Stimulated activated CD8-positive, alpha-beta memory T cell treated with anti-CD3 and anti-CD28 coated beads, Interleukin-12 subunit alpha, Interleukin-12 subunit beta, amount 100 ng/mL, for 24 hours (primary cell): ENCODE measurements around the gene PACS1.

Experiments used
- DNase-seq: peaks from one replicate; pipeline ENCODE4 v3.0.0-alpha.2; 2020; ENCODE audit errors: extremely low read depth

PACS1 gene

DNA sequence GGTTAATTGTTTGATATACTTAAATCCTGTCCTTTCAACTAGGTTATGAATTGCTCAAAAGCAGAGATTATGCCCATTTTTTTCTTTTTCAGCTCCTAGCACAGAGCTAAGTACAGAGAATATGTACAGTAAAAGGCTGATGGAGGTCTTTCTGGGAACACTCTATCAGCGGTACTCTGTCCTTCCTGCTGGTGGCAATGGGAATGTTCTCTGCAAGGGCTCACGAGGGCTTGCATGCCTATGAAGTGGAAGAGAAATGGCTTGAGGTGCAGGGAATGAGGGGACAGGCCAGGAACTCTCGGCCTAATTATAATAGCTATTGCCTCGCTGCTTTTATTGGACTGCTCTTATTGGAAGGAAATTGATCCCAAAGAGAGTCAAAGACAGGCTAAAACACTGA is 114.7 kb downstream of the PACS1 start:
- no peak for DNase-seq

DNA sequence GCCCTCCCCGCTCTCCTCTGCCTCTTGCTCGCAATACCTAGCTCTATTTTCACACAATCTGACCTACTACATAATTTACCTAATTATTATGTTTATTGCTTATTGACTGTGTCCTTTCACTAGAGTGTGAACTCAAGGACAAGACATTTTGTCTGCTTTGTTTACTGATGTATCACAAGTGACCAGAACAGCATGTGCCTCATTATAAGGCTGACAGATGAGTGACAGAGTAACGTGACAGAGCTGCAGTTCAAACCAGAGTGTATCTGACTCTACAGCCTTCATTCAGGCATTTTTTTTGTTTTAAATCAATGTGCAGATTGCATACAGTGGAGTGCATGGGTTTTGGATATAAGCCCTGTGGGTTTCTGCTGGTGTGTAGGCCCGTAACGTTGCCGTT is 116.4 kb downstream of the PACS1 start:
- DNase-seq, result no peak

GRCh38 chr11:66187453-66187852 is 117.4 kb downstream of the PACS1 start:
- no peak for DNase-seq

GRCh38 chr11:66188580-66188979 is 118.5 kb downstream of the PACS1 start:
- no peak for DNase-seq

GRCh38 chr11:66189031-66189745 is 119.1 kb downstream of the PACS1 start:
- DNase-seq, result no peak

DNA sequence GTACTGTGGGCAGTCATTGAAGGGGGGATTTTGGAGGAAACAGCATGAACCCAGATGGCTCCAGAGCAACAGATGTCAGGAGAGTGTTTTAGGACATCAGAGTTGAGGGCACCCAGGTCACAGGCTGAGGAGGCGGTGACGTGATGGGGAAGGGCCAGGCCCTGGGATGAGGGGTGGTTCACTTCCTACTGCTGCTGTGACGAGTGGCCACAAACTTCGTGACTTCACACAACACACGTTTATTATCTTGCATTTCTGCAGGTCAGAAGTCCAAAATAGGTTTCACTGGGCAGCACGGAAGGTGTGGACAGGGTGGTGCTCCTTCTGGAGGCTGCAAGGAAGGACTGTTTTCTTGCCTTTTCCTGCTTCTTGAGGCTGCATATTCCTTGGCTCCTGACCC is 120.7 kb downstream of the PACS1 start:
- no peak for DNase-seq

DNA sequence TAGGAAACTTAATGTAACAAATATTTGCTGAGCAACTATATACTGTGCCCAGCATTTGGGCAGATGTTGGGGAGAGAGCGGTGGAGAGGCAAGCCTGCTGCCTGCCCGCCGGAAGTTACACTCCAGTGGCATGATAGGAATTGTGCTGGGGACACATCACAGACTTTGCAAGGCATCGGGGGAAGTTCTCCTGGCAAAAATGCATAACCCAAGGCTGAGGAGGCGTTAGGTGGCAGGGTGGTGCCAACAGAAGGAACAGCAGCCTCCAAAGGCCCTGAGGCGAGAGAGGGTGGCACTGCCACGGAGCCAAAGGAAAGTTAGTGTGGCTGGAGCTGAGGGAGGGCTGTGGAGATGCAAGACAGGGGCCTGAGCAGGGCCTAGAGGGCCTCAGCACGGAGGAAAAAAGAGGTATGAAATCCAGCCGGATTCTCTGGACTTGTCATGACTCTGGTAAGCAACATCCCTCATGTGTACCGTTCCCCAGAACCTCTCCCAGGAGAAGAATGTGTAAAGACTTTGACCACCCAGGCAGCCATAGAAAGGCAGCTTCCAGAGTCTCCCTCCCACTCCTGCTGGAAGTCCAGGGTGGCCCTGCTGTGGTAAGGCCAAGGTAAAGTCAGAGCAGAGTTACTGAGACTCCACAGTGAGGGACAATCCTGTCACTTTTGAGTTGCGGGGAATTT is 122.2 kb downstream of the PACS1 start:
- DNase-seq, result no peak

DNA sequence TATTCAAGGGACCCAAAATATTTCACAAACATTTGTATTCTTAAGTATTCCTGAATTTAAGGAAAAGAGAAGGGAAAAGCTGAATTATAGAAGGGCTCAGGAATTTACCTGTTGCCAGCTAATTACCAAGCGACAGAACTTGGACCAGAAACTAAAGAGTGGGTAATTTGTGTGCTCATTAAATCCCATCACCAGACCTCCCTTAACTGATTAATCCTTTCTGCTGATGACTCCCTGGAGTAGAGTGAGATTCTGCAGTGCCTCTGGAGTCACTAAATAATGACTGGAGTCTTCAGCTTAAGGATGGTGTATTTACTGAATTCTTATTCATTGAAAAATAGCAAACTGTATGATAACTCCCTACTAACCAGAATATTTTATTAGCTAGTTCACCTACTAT is 124.3 kb downstream of the PACS1 start:
- DNase-seq, result no peak

DNA sequence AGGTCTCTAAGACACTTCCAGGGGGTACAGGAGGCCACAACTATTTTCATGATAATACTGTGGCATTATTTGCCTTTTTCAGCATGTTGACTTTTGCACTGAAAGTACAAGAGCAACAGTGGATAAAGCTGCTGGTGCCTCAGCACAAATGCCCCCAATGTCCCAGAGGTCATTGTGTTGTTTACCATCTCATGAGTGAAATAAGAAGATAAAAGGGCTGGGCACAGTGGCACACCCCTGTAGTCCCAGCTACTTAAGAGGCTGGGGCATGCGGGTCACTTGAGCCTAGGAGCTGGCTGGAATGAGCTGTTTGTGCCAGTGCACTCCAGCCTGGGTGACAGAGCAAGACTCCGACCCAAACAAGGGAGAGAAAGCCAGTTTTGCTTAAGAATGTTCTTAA is 125.8 kb downstream of the PACS1 start:
- DNase-seq, result no peak

- DNase-seq, result no peak
Observed at GRCh38 chr11:66203847-66204246, 133.8 kb downstream of the PACS1 start.

GRCh38 chr11:66204412-66204811 is 134.3 kb downstream of the PACS1 start:
- no peak for DNase-seq

- DNase-seq, result no peak
Observed at GRCh38 chr11:66207816-66208215, 137.7 kb downstream of the PACS1 start.

GRCh38 chr11:66211100-66211499 is 141.0 kb downstream of the PACS1 start:
- DNase-seq, result no peak

DNA sequence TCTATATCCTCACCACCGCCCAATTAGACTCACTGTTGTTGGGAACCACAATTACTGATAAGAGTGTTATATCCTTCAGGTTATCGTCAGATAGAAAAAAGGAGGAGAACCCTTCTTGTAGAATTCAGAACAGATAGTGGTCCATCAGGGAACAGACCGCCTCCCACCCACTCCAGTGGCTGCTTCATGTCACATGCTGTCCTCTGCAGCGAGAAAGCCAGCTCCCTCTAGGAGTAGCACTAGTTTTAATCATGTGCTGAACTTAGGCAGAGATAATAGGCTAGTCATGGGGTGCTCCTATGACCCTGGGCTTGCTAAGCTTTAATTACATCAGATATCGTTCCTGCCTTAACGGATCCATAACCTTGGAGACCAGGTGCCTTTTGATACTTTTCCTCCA is 146.8 kb downstream of the PACS1 start:
- DNase-seq, result no peak

- DNase-seq, result no peak
Observed at GRCh38 chr11:66218036-66218435, 148.0 kb downstream of the PACS1 start.

- no peak for DNase-seq
Observed at GRCh38 chr11:66218846-66219620, 149.0 kb downstream of the PACS1 start.

GRCh38 chr11:66219846-66220565 is 149.9 kb downstream of the PACS1 start:
- no peak for DNase-seq

DNA sequence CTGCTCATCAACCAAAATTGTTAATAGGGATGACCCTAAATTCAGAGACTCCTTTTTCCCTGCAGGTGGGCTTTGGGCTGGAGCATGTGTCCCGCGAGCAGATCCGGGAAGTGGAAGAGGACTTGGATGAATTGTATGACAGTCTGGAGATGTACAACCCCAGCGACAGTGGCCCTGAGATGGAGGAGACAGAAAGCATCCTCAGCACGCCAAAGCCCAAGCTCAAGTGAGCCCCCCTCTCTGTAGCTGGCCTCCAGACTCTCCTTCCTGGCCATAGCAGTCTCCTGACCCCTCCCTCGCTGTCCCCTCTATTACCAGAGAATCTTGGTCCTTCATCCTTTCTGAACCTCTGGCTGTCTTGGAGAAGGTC is 150.5 kb downstream of the PACS1 start:
- no peak for DNase-seq

DNA sequence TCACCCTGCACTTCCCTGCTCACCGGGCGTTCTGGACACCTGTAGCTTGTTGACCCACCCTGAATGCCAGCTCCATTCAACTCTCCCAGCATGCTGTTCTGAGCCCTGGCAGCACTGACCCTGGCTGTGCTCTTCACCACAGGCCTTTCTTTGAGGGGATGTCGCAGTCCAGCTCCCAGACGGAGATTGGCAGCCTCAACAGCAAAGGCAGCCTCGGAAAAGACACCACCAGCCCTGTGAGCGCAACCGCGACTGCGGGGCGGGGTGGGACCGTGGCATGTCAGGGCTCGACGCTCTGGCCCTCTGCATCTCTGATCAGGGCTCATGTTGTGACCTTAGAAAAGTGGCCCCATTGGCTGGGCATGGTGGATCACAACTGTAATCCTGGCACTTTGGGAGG is 150.9 kb downstream of the PACS1 start:
- no peak for DNase-seq

DNA sequence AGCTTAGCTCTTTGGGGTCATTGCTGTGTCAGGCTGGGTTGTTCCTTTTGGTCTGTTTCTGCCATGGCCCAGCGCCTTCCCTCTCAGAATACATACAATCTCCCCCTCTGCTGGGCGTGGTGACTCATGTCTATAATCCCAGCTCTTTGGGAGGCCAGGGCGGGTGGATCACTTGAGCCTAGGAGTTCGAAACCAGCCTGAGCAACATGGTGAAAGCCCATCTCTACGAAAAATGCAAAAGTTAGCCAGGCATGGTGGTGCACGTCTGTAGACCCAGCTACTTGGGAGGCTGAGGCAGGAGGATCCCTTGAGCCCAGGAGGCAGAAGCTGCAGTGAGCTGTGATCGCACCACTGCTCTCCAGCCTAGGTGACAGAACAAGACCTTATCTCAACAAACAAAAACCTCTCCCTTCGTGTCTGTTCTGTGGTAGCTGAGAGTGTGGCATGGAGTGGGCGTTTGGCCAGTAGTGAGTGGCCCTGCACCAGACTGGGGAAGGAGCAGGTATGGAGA is 151.7 kb downstream of the PACS1 start:
- no peak for DNase-seq

DNA sequence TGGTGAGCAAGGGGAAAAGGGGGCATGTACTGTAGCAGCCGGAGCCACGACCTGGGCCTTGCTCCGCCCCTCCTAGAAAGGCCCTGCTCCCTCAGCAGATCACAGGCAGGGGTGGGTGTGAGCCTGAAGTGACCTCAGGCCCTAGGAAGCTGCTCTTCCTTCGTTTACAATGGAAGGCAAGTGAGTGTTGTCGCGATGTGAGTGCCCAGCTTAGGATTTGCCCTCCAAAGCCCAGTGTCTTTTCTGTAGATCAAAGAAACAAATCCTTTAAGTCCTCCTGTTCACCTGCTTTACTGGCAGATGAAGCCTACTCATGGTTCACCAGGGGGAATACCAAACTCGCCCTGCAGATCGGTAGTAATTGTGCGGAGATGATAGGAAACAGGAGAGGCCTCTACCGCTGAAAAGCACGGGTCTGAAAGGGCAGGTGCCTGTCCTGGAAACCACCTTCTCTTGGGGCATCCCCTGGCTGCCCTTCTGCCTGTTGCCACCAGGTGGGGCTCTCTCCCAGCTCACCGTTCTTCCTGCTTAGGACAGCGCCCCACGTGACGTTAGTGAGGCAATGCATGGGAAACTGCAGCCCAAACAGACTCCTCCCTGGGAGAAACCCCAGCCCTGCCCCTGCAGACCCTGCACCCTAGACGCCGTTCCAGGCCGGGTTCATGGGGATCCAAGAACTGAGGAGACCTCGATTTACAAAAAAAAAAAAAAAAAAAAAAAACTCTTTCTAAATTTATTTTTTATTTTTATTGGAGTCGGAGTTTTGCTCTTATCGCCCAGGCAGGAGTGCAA is 152.5 kb downstream of the PACS1 start:
- DNase-seq, result peak; percentile 73
